GM23338 (cell line): ENCODE data around the gene MSANTD1. TPM values are rescaled to one million over a fixed set of nuclear protein-coding genes. Genes with fewer than 3 reads are reported as not detected.

Source experiments
- ATAC-seq: fragments of 200-7000 bp; cut with Tn5 transposase; 3 replicates; pipeline ENCODE4 v1.9.1; 2020
- DNase-seq: peaks from one replicate; pipeline ENCODE4 v3.0.0-alpha.2; 2015; ENCODE audit warnings: low spot score
- H2AFZ ChIP-seq: fragments of 200-600 bp; sonication (generic); 2 replicates; pipeline ENCODE4 v1.8.0; 2016; ENCODE audit warnings: antibody characterized with exemption, mild to moderate bottlenecking, moderate library complexity
- H3F3A ChIP-seq: fragments of 200-600 bp; sonication (generic); replicated peaks from 2 replicates; pipeline ENCODE4 v1.8.0; 2017; ENCODE audit warnings: antibody characterized with exemption, mixed run types, low read depth
- H3K27ac ChIP-seq: fragments of 200-600 bp; sonication (generic); 2 replicates; pipeline ENCODE4 v1.6.1; 2016; ENCODE audit warnings: low read depth
- H3K27me3 ChIP-seq: fragments of 200-600 bp; sonication (generic); 2 replicates; pipeline ENCODE4 v1.8.0; 2016; ENCODE audit warnings: mild to moderate bottlenecking, mixed run types, moderate library complexity; ENCODE audit not compliant: insufficient read depth
- H3K36me3 ChIP-seq: fragments of 200-600 bp; sonication (generic); 2 replicates; pipeline ENCODE4 v1.8.0; 2016; ENCODE audit warnings: mild to moderate bottlenecking; ENCODE audit not compliant: insufficient read depth
- H3K4me1 ChIP-seq: fragments of 200-600 bp; sonication (generic); 2 replicates; pipeline ENCODE4 v1.8.0; 2016; ENCODE audit warnings: mild to moderate bottlenecking, moderate library complexity; ENCODE audit not compliant: insufficient read depth
- H3K4me2 ChIP-seq: fragments of 200-600 bp; sonication (generic); 2 replicates; pipeline ENCODE4 v1.7.1; 2017; ENCODE audit warnings: mixed run types
- H3K4me3 ChIP-seq: fragments of 200-600 bp; sonication (generic); 2 replicates; pipeline ENCODE4 v1.6.1; 2016; ENCODE audit warnings: mixed run types
- H3K79me2 ChIP-seq: fragments of 200-600 bp; sonication (generic); replicated peaks from 2 replicates; pipeline ENCODE4 v1.8.0; 2017; ENCODE audit warnings: mild to moderate bottlenecking; ENCODE audit not compliant: insufficient read depth
- H3K9me2 ChIP-seq: fragments of 200-600 bp; sonication (generic); 2 replicates; pipeline ENCODE4 v1.8.0; 2017; ENCODE audit not compliant: insufficient read depth
- H4K20me1 ChIP-seq: fragments of 200-600 bp; sonication (generic); replicated peaks from 2 replicates; pipeline ENCODE4 v1.8.0; 2017; ENCODE audit warnings: mild to moderate bottlenecking; ENCODE audit not compliant: insufficient read depth
- H3K27ac Mint-ChIP-seq: 2 replicates; pipeline ENCODE4 v1.8.0; 2020; ENCODE audit warnings: inconsistent platforms, mild to moderate bottlenecking, moderate library complexity, mixed read lengths
- H3K27me3 Mint-ChIP-seq: 3 replicates; pipeline ENCODE4 v1.8.0; 2022; ENCODE audit warnings: low read depth, mild to moderate bottlenecking, moderate library complexity, mixed read lengths, inconsistent platforms; ENCODE audit not compliant: insufficient read depth, poor library complexity
- H3K36me3 Mint-ChIP-seq: 3 replicates; pipeline ENCODE4 v1.8.0; 2021; ENCODE audit warnings: low read depth, mild to moderate bottlenecking, inconsistent platforms, moderate library complexity, mixed read lengths
- H3K4me1 Mint-ChIP-seq: 3 replicates; pipeline ENCODE4 v1.8.0; 2020; ENCODE audit warnings: mild to moderate bottlenecking, inconsistent platforms, mixed read lengths
- H3K4me3 Mint-ChIP-seq: 3 replicates; pipeline ENCODE4 v1.8.0; 2021; ENCODE audit warnings: moderate library complexity, mild to moderate bottlenecking, inconsistent platforms, mixed read lengths
- H3K9me3 Mint-ChIP-seq: 3 replicates; pipeline ENCODE4 v1.8.0; 2020; ENCODE audit warnings: moderate library complexity, mild to moderate bottlenecking, inconsistent platforms, mixed read lengths
- CREB1 ChIP-seq: fragments of 250-450 bp; sonication (Bioruptor Pico); IDR thresholded peaks from 2 replicates; pipeline ENCODE4 v1.5.0; 2020; ENCODE audit warnings: low read depth, mild to moderate bottlenecking, moderate library complexity
- CTCF ChIP-seq, 2 experiments: fragments of 200-600 bp in 1 of 2; sonication (generic) in 1 of 2; conservative IDR thresholded peaks; 2 replicates each; pipeline versions ENCODE4 v1.5.1 to v1.6.1; 2016 to 2017; ENCODE audit warnings: antibody characterized with exemption in 2 of 2, low read depth in 2 of 2, mild to moderate bottlenecking in 2 of 2, moderate library complexity in 1 of 2
- EZH2 ChIP-seq: fragments of 200-600 bp; sonication (generic); IDR thresholded peaks from one replicate; pipeline ENCODE4 v1.8.0; 2017; ENCODE audit warnings: antibody characterized with exemption, mild to moderate bottlenecking, low read depth; ENCODE audit not compliant: unreplicated experiment
- EZH2phosphoT487 ChIP-seq: fragments of 200-600 bp; sonication (generic); IDR thresholded peaks from one replicate; pipeline ENCODE4 v1.8.1; 2018; ENCODE audit warnings: antibody characterized with exemption; ENCODE audit not compliant: unreplicated experiment
- NANOG ChIP-seq: IDR thresholded peaks from 2 replicates; pipeline ENCODE4 v1.6.1; 2016; ENCODE audit warnings: antibody characterized with exemption, borderline replicate concordance
- POLR2AphosphoS5 ChIP-seq: IDR thresholded peaks from 2 replicates; pipeline ENCODE4 v1.6.1; 2016; ENCODE audit warnings: antibody characterized with exemption, low read depth
- REST ChIP-seq: IDR thresholded peaks from one replicate; pipeline ENCODE4 v1.6.1; 2018; ENCODE audit warnings: antibody characterized with exemption; ENCODE audit not compliant: unreplicated experiment
- STAT1 ChIP-seq: IDR thresholded peaks from one replicate; pipeline ENCODE4 v1.6.1; 2016; ENCODE audit warnings: antibody characterized with exemption; ENCODE audit not compliant: unreplicated experiment
- ZNF114 ChIP-seq: fragments of 250-450 bp; sonication (Bioruptor Pico); IDR thresholded peaks from 2 replicates; pipeline ENCODE4 v1.5.0; 2020; ENCODE audit warnings: mild to moderate bottlenecking, moderate library complexity
- ZNF331 ChIP-seq: fragments of 250-450 bp; sonication (Bioruptor Pico); IDR thresholded peaks from 2 replicates; pipeline ENCODE4 v1.5.0; 2020; ENCODE audit warnings: low read depth, mild to moderate bottlenecking, moderate library complexity
- ZNF462 ChIP-seq: fragments of 250-450 bp; sonication (Bioruptor Pico); IDR thresholded peaks from 2 replicates; pipeline ENCODE4 v1.5.0; 2020; ENCODE audit warnings: mild to moderate bottlenecking, moderate library complexity
- polyA plus RNA-seq: library from polyadenylated mRNA; unstranded; fragments of >200 nt; fragmentation: Nextera tagmentation; extraction: Ambion mirVana; gene quantifications from 2 replicates; pipeline ENCODE4 v1.2.1, GENCODE V29; 2016
- total RNA-seq: library from RNA; depleted of rRNA; stranded (reverse); fragments of >200 nt; shearing (Covaris generic); gene quantifications from 2 replicates; pipeline ENCODE4 v1.2.3, GENCODE V29; 2014

Gene MSANTD1
- total and polyA plus RNA-seq, 2 experiments from 2014 or later, result 0.29 to 1.0 TPM

GRCh38 chr4:3263053-3263875 lies 14.3 kb downstream of the MSANTD1 start (continued):
- no peak for TF ChIP-seq EZH2
- no peak for TF ChIP-seq CREB1 (CRISPR knock-in tag)
- TF ChIP-seq STAT1, result no peak
- TF ChIP-seq ZNF114 (CRISPR knock-in tag), result no peak
- TF ChIP-seq EZH2phosphoT487, result no peak
- TF ChIP-seq NANOG, result no peak
- no peak for TF ChIP-seq ZNF331 (CRISPR knock-in tag)
- no peak for TF ChIP-seq CTCF (conservative IDR thresholded peaks at IDR 0.05; ENCODE audit: low read depth in 2 of 2)

GRCh38 chr4:3263876-3264193 lies 14.9 kb downstream of the MSANTD1 start:
- no peaks in the 10 kb centered on the region for H3K9me2 ChIP-seq
- peaks cover 4% of the 10 kb centered on the region for H3K27me3 Mint-ChIP-seq
- no peak overlapping the region for H3K4me3 Mint-ChIP-seq
- H3K9me3 Mint-ChIP-seq, result no peaks in the 10 kb centered on the region
- no peaks in the 10 kb centered on the region for H3K4me1 ChIP-seq
- H3K36me3 ChIP-seq, result no peaks in the 10 kb centered on the region
- H3K36me3 Mint-ChIP-seq, result no peaks in the 10 kb centered on the region
- DNase-seq (no peak), ATAC-seq (no peak)
- peaks cover 4% of the 10 kb centered on the region; the same call in 2 of the 3 replicates for H3K4me1 Mint-ChIP-seq
- no peaks in the 10 kb centered on the region for H3K27me3 ChIP-seq
- no peak overlapping the region for H2AFZ ChIP-seq
- H3F3A ChIP-seq, result no peaks in the 10 kb centered on the region
- no peaks in the 10 kb centered on the region for H4K20me1 ChIP-seq
- no peak overlapping the region for H3K27ac ChIP-seq
- H3K27ac Mint-ChIP-seq, result no peak overlapping the region
- H3K4me2 ChIP-seq, result no peak overlapping the region
- H3K79me2 ChIP-seq, result no peaks in the 10 kb centered on the region
- H3K4me3 ChIP-seq, result no peak overlapping the region
- TF ChIP-seq REST (no peak), ZNF331 (CRISPR knock-in tag) (no peak), ZNF462 (CRISPR knock-in tag) (no peak), STAT1 (no peak), EZH2 (no peak), NANOG (no peak), POLR2AphosphoS5 (no peak), EZH2phosphoT487 (no peak)
